Body of pancreas (tissue), 4 donors: ENCODE data around the gene ABL1.

Source experiments
- CTCF ChIP-seq, 7 experiments: fragments of 450-650 bp in 4 of 7; fragments of 200-600 bp in 3 of 7; sonication (generic) in 3 of 7; IDR thresholded peaks; one replicate each; pipeline ENCODE4 v1.5.1; 2016 to 2019; ENCODE audit warnings: antibody characterized with exemption in 7 of 7
- POLR2A ChIP-seq, 3 donors: fragments of 450-650 bp; IDR thresholded peaks; one replicate each; pipeline ENCODE4 v1.6.1; 2016; ENCODE audit warnings: antibody characterized with exemption in 3 of 3, mild to moderate bottlenecking in 2 of 3

- TF ChIP-seq CTCF (IDR thresholded peaks at IDR 0.05) (no peak), POLR2A (IDR thresholded peaks at IDR 0.05) (no peak)
These were observed 76.4 kb downstream of the ABL1 start for GRCh38 chr9:130911254-130912049.
